K562 (cell line): ENCODE measurements around the gene POLR3E. TPM values are rescaled to one million over a fixed set of nuclear protein-coding genes. Genes with fewer than 3 reads are reported as not detected.

Experiments
- ARHGAP35 ChIP-seq: fragments of 450-650 bp; IDR thresholded peaks from 2 replicates; pipeline ENCODE4 v1.6.1; 2018; ENCODE audit not compliant: partially characterized antibody
- EHMT2 ChIP-seq: fragments of 450-650 bp; IDR thresholded peaks from 2 replicates; pipeline ENCODE4 v1.6.1; 2018; ENCODE audit warnings: antibody characterized with exemption
- ILK ChIP-seq: fragments of 450-650 bp; IDR thresholded peaks from 2 replicates; pipeline ENCODE4 v1.6.1; 2016; ENCODE audit warnings: missing genetic modification characterization, low read depth, mild to moderate bottlenecking, missing compliant biosample characterization, moderate library complexity, borderline replicate concordance
- IRF9 ChIP-seq: fragments of 450-650 bp; IDR thresholded peaks from 2 replicates; pipeline ENCODE4 v1.6.1; 2016; ENCODE audit warnings: missing biosample characterization, missing genetic modification characterization
- KAT7 ChIP-seq: sonication (generic); formaldehyde crosslinking; IDR thresholded peaks from 2 replicates; pipeline ENCODE4 v1.8.0; 2022; ENCODE audit warnings: missing genetic modification reagents, mild to moderate bottlenecking, borderline replicate concordance
- KLF1 ChIP-seq: fragments of 450-650 bp; IDR thresholded peaks from 2 replicates; pipeline ENCODE4 v1.6.1; 2016; ENCODE audit warnings: missing genetic modification characterization, missing compliant biosample characterization
- L3MBTL2 ChIP-seq: fragments of 450-650 bp; IDR thresholded peaks from 2 replicates; pipeline ENCODE4 v1.6.1; 2016; ENCODE audit warnings: mild to moderate bottlenecking, moderate library complexity
- PURB ChIP-seq: sonication (generic); formaldehyde crosslinking; IDR thresholded peaks from 2 replicates; pipeline ENCODE4 v1.9.0; 2021; ENCODE audit warnings: low read depth, mild to moderate bottlenecking, missing genetic modification reagents
- SETDB1 ChIP-seq: IDR thresholded peaks from one replicate; pipeline ENCODE4 v1.6.1; 2012; ENCODE audit warnings: low read length, control low read depth, inconsistent platforms
- SIX5 ChIP-seq, 2 experiments: IDR thresholded peaks; 2 replicates each; pipeline ENCODE4 v1.6.1; 2011; ENCODE audit warnings: low read length in 2 of 2, borderline replicate concordance in 1 of 2, low read depth in 1 of 2, mild to moderate bottlenecking in 1 of 2, moderate library complexity in 1 of 2; ENCODE audit not compliant: insufficient read depth in 1 of 2
- STAG1 ChIP-seq: sonication (generic); formaldehyde crosslinking; IDR thresholded peaks from 2 replicates; pipeline ENCODE4 v1.5.0; 2020; ENCODE audit warnings: missing genetic modification reagents, borderline replicate concordance
- TBL1XR1 ChIP-seq, 2 experiments: IDR thresholded peaks; 2 replicates each; pipeline ENCODE4 v1.6.1; 2012; ENCODE audit warnings: improper control_type of control experiment in 2 of 2, low read length in 2 of 2, mild to moderate bottlenecking in 1 of 2
- TCF7L2 ChIP-seq: fragments of 150-350 bp; IDR thresholded peaks from 2 replicates; pipeline ENCODE4 v1.6.1; 2016; ENCODE audit warnings: low read depth, mild to moderate bottlenecking, low read length, moderate library complexity
- ZBTB40 ChIP-seq, 2 experiments: fragments of 450-650 bp in 1 of 2; sonication (generic) in 1 of 2; formaldehyde crosslinking in 1 of 2; IDR thresholded peaks; 2 replicates each; pipeline versions ENCODE4 v1.7.1 to v1.9.0; 2016 to 2022; ENCODE audit warnings: inconsistent platforms in 1 of 2, mild to moderate bottlenecking in 1 of 2, missing genetic modification reagents in 1 of 2
- ZNF212 ChIP-seq: fragments of 450-650 bp; formaldehyde crosslinking; IDR thresholded peaks from 2 replicates; pipeline ENCODE4 v1.4.0; 2020; ENCODE audit warnings: mild to moderate bottlenecking
- ZNF239 ChIP-seq: fragments of 250-450 bp; sonication (Bioruptor Pico); IDR thresholded peaks from 2 replicates; pipeline ENCODE4 v1.4.0; 2020; ENCODE audit warnings: mild to moderate bottlenecking
- ZNF253 ChIP-seq: fragments of 250-450 bp; sonication (Bioruptor Pico); conservative IDR thresholded peaks from 2 replicates; pipeline ENCODE4 v1.6.1; 2021; ENCODE audit warnings: mild to moderate bottlenecking
- ZNF274 ChIP-seq: IDR thresholded peaks from 2 replicates; pipeline ENCODE4 v1.6.1; 2011; ENCODE audit warnings: low read depth, mild to moderate bottlenecking, low read length, moderate library complexity, borderline replicate concordance
- polyA plus RNA-seq, 8 experiments: library from polyadenylated mRNA; depleted of rRNA in 4 of 8; stranded (reverse) in 5 of 8; unstranded in 3 of 8; fragments of >200 nt; fragmentation: Nextera tagmentation in 2 of 8; fragmentation: Illumina TruSeq in 1 of 8; extraction: Ambion mirVana in 2 of 8; extraction: Trizol in 1 of 8; gene quantifications; 2 replicates each; pipeline versions ENCODE4 v1.2.1 to v1.2.3, GENCODE V29; 2011 to 2014; ENCODE audit warnings: inconsistent platforms in 1 of 8, missing spikeins in 1 of 8
- total RNA-seq, 7 experiments: library from RNA; depleted of rRNA in 6 of 7; stranded (reverse); fragments of >200 nt in 6 of 7; fragmentation: Illumina TruSeq in 2 of 7; extraction: Trizol in 2 of 7; gene quantifications; 2 replicates each; pipeline versions ENCODE4 v1.2.1 to v1.2.3, GENCODE V29; 2011 to 2021; ENCODE audit warnings: low replicate concordance in 1 of 7

Gene POLR3E
- total and polyA plus RNA-seq, 9 of the 15 experiments (the other 6 are each of a cell fraction or from before 2014, with no cell fraction given) = 17.7 to 151 (median 82.6) TPM

GRCh38 chr16:22297114-22297870 lies at the start of gene POLR3E (continued):
- no peak for TF ChIP-seq ZNF253
- no peak for TF ChIP-seq EHMT2
- TF ChIP-seq SETDB1 = peak; percentile 73
- TF ChIP-seq ILK (tag) = no peak
- TF ChIP-seq KLF1 (tag) = 0 out of 2 replicates have a peak, but pooled peaks have one; percentile 58
- TF ChIP-seq L3MBTL2 = peak; percentile 65
- no peak for TF ChIP-seq IRF9 (tag)
- no peak for TF ChIP-seq SIX5 (IDR thresholded peaks at IDR 0.05; ENCODE audit: borderline replicate concordance in 1 of 2, insufficient read depth in 1 of 2, low read depth in 1 of 2, low read length in 2 of 2)
- peak; percentile 90 for TF ChIP-seq ZBTB40 (IDR thresholded peaks at IDR 0.05)
- no peak for TF ChIP-seq ZBTB40 (CRISPR knock-in tag; IDR thresholded peaks at IDR 0.05)
- peak; percentile 99; the same call in 1 of the 2 replicates for TF ChIP-seq KAT7 (CRISPR knock-in tag)
- TF ChIP-seq STAG1 (CRISPR knock-in tag) = peak; percentile 97
- no peak for TF ChIP-seq PURB
- TF ChIP-seq TCF7L2 = no peak
- TF ChIP-seq ZNF212 (CRISPR knock-in tag) = no peak
- peak in 1 of 2 experiments; percentile 96; a peak in 3 of 4 replicates for TF ChIP-seq TBL1XR1 (IDR thresholded peaks at IDR 0.05; ENCODE audit: low read length in 2 of 2)
- TF ChIP-seq ZNF239 (CRISPR knock-in tag) = peak; percentile 41; the same call in 1 of the 2 replicates
- TF ChIP-seq ZNF274 = peak; percentile 78
- no peak for TF ChIP-seq ARHGAP35
